Calu3 (cell line): Measurements from ENCODE around the gene HMGB2. TPM values are rescaled to one million over a fixed set of nuclear protein-coding genes. Genes with fewer than 3 reads are reported as not detected.

Source experiments
- BruUV-seq: library from RNA; stranded (reverse); fragments of 400-500 nt; replicated peaks from 2 replicates; lab custom pipeline; 2021; lab: Mats Ljungman, UMichigan
- CTCF ChIA-PET: fragments of 300-600 bp; sonication (Branson Sonifier 250); formaldehyde crosslinking; loops from one replicate; lab custom pipeline; 2022; ENCODE audit warnings: antibody characterized with exemption; lab: Charles Lee
- DNase-seq: peaks from one replicate; pipeline ENCODE4 v3.0.0; 2022
- H3K27ac Mint-ChIP-seq: one replicate; pipeline ENCODE4 v1.8.0; 2022; ENCODE audit warnings: mixed read lengths; ENCODE audit not compliant: unreplicated experiment
- H3K27me3 Mint-ChIP-seq: one replicate; pipeline ENCODE4 v1.8.0; 2022; ENCODE audit warnings: mixed read lengths; ENCODE audit not compliant: unreplicated experiment
- H3K36me3 Mint-ChIP-seq: one replicate; pipeline ENCODE4 v1.8.0; 2022; ENCODE audit warnings: mild to moderate bottlenecking, moderate library complexity, mixed read lengths; ENCODE audit not compliant: insufficient read depth, unreplicated experiment
- H3K4me1 Mint-ChIP-seq: one replicate; pipeline ENCODE4 v1.8.0; 2022; ENCODE audit warnings: mild to moderate bottlenecking, low read depth, mixed read lengths; ENCODE audit not compliant: unreplicated experiment
- H3K4me3 Mint-ChIP-seq: one replicate; pipeline ENCODE4 v1.8.0; 2022; ENCODE audit warnings: mild to moderate bottlenecking, low read depth, moderate library complexity, mixed read lengths; ENCODE audit not compliant: unreplicated experiment
- H3K9me3 Mint-ChIP-seq: one replicate; pipeline ENCODE4 v1.8.0; 2022; ENCODE audit warnings: low read depth, mixed read lengths; ENCODE audit not compliant: unreplicated experiment
- CTCF ChIP-seq: fragments of 200-600 bp; IDR thresholded peaks from one replicate; pipeline ENCODE4 v1.8.0; 2022; ENCODE audit warnings: antibody characterized with exemption; ENCODE audit not compliant: unreplicated experiment
- intact Hi-C: fragments of 100-400 bp; cut with micrococcal nuclease; formaldehyde crosslinking; loops from one replicate; pipeline ENCODE4 v1.10.0; 2022; ENCODE audit not compliant: unreplicated experiment
- total RNA-seq: library from RNA; stranded (reverse); gene quantifications from 2 replicates; pipeline ENCODE4 v1.2.3, GENCODE V29; 2022

Gene HMGB2
- total RNA-seq, 1 experiment from 2014 or later = 128 TPM

GRCh38 chr4:173330590-173330989, 3.6 kb downstream of the HMGB2 start:
- intact Hi-C loops = loop anchor here (5.0 kb wide), 1 partner anchor 87 kb away; no protein-coding TSS in a partner anchor
- CTCF ChIA-PET = interaction anchor here (0.9 kb wide), 1 partner anchor 40 kb away, joined by 5 read pairs; the partner anchor contains the start of gene SAP30
- no peak overlapping the region for H3K4me3 Mint-ChIP-seq
- peaks cover 46% of the 10 kb centered on the region for H3K36me3 Mint-ChIP-seq
- no peak overlapping the region for H3K27ac Mint-ChIP-seq
- DNase-seq = no peak
- H3K9me3 Mint-ChIP-seq = no peaks in the 10 kb centered on the region
- H3K4me1 Mint-ChIP-seq = peaks cover 9% of the 10 kb centered on the region
- no peak for TF ChIP-seq CTCF
- H3K27me3 Mint-ChIP-seq = no peaks in the 10 kb centered on the region
- BruUV-seq = no TSS peak

GRCh38 chr4:173328236-173328901, 5.8 kb downstream of the HMGB2 start:
- H3K36me3 Mint-ChIP-seq = peaks cover 30% of the 10 kb centered on the region
- no peak overlapping the region for H3K27ac Mint-ChIP-seq
- peaks cover 9% of the 10 kb centered on the region for H3K4me1 Mint-ChIP-seq
- H3K27me3 Mint-ChIP-seq = no peaks in the 10 kb centered on the region
- no peak for DNase-seq
- intact Hi-C loops = no loop called here
- H3K4me3 Mint-ChIP-seq = no peak overlapping the region
- CTCF ChIA-PET = no interaction called here
- no peak for TF ChIP-seq CTCF
- no peaks in the 10 kb centered on the region for H3K9me3 Mint-ChIP-seq
- BruUV-seq = no TSS peak

GRCh38 chr4:173325007-173325736, 9.0 kb downstream of the HMGB2 start:
- Mint-ChIP-seq H3K9me3 (no peaks in the 10 kb centered on the region), H3K27me3 (no peaks in the 10 kb centered on the region), H3K36me3 (peaks cover 6% of the 10 kb centered on the region), H3K4me1 (no peaks in the 10 kb centered on the region), H3K4me3 (no peak overlapping the region), H3K27ac (no peak overlapping the region)
- no peak for TF ChIP-seq CTCF
- no TSS peak for BruUV-seq
- CTCF ChIA-PET = interaction anchor here (1.0 kb wide), 1 partner anchor 24 kb away, joined by 3 read pairs; no protein-coding TSS in a partner anchor
- intact Hi-C loops = no loop called here
- DNase-seq = no peak

- Mint-ChIP-seq H3K27ac (no peak overlapping the region), H3K4me1 (no peaks in the 10 kb centered on the region), H3K9me3 (no peaks in the 10 kb centered on the region), H3K27me3 (no peaks in the 10 kb centered on the region), H3K36me3 (peaks cover 6% of the 10 kb centered on the region), H3K4me3 (no peak overlapping the region)
- intact Hi-C loops = loop anchor here (1.0 kb wide), 1 partner anchor 98 kb away; no protein-coding TSS in a partner anchor
- CTCF ChIA-PET = interaction anchor here (0.5 to 0.9 kb wide), 2 partner anchors 82 to 101 kb away, joined by 3 read pairs; no protein-coding TSS in a partner anchor
- TF ChIP-seq CTCF = no peak
- DNase-seq = no peak
- BruUV-seq = no TSS peak
Measured at GRCh38 chr4:173319696-173320095, 14.5 kb downstream of the HMGB2 start.
